DND-41 (cell line): ENCODE data around the gene PBLD.

Experiments
- ATAC-seq: fragments of 200-7000 bp; cut with Tn5 transposase; 3 replicates; pipeline ENCODE4 v1.9.1; 2021; ENCODE audit warnings: low read depth; ENCODE audit not compliant: insufficient read depth
- DNase-seq: peaks from one replicate; pipeline ENCODE4 v3.0.0-alpha.2; 2020
- H2AFZ ChIP-seq: 2 replicates; pipeline ENCODE4 v1.6.0; 2012; ENCODE audit warnings: low read depth, low read length
- H3K27ac ChIP-seq: 2 replicates; pipeline ENCODE4 v1.5.1; 2012; ENCODE audit warnings: low read length, inconsistent platforms
- H3K27me3 ChIP-seq: fragments of 200-600 bp; sonication (generic); 2 replicates; pipeline ENCODE4 v1.6.0; 2012; ENCODE audit warnings: low read length, mild to moderate bottlenecking, inconsistent platforms; ENCODE audit not compliant: insufficient read depth, poor library complexity
- H3K36me3 ChIP-seq: 2 replicates; pipeline ENCODE4 v1.5.1; 2012; ENCODE audit warnings: low read length, inconsistent platforms; ENCODE audit not compliant: insufficient read depth
- H3K4me1 ChIP-seq: 2 replicates; pipeline ENCODE4 v1.5.1; 2012; ENCODE audit warnings: mild to moderate bottlenecking, low read length; ENCODE audit not compliant: insufficient read depth
- H3K4me2 ChIP-seq: 2 replicates; pipeline ENCODE4 v1.6.0; 2012; ENCODE audit warnings: mild to moderate bottlenecking, moderate library complexity, low read length, inconsistent platforms; ENCODE audit not compliant: insufficient read depth
- H3K4me3 ChIP-seq, 2 experiments: fragments of 200-600 bp in 1 of 2; shearing (Covaris generic) in 1 of 2; 2 replicates each; pipeline ENCODE4 v1.5.1; 2012 to 2016; ENCODE audit warnings: inconsistent platforms in 2 of 2, low read length in 2 of 2, mild to moderate bottlenecking in 2 of 2, low read depth in 1 of 2, moderate library complexity in 1 of 2
- H3K79me2 ChIP-seq: 2 replicates; pipeline ENCODE4 v1.6.0; 2012; ENCODE audit warnings: low read length, inconsistent platforms; ENCODE audit not compliant: insufficient read depth
- H3K9ac ChIP-seq: 2 replicates; pipeline ENCODE4 v1.6.0; 2012; ENCODE audit warnings: low read depth, mild to moderate bottlenecking, inconsistent platforms, low read length, moderate library complexity
- H3K9me3 ChIP-seq: 2 replicates; pipeline ENCODE4 v1.5.1; 2012; ENCODE audit warnings: low read length, moderate library complexity, mild to moderate bottlenecking, inconsistent platforms; ENCODE audit not compliant: insufficient read depth, severe bottlenecking
- H4K20me1 ChIP-seq: 2 replicates; pipeline ENCODE4 v1.6.0; 2012; ENCODE audit warnings: low read length; ENCODE audit not compliant: insufficient read depth
- EZH2 ChIP-seq: IDR thresholded peaks from 3 replicates; pipeline ENCODE4 v1.6.1; 2012; ENCODE audit warnings: borderline replicate concordance, low read depth, mild to moderate bottlenecking, moderate library complexity, low read length, inconsistent platforms; ENCODE audit not compliant: severe bottlenecking
- TF ChIP-seq, protein P1 (sequence below): IDR thresholded peaks from 2 replicates; pipeline ENCODE4 v1.5.1; 2012; ENCODE audit warnings: borderline replicate concordance, low read length, moderate library complexity, mild to moderate bottlenecking; ENCODE audit not compliant: poor library complexity, severe bottlenecking; ENCODE audit errors: extremely low read depth

Gene PBLD

DNA sequence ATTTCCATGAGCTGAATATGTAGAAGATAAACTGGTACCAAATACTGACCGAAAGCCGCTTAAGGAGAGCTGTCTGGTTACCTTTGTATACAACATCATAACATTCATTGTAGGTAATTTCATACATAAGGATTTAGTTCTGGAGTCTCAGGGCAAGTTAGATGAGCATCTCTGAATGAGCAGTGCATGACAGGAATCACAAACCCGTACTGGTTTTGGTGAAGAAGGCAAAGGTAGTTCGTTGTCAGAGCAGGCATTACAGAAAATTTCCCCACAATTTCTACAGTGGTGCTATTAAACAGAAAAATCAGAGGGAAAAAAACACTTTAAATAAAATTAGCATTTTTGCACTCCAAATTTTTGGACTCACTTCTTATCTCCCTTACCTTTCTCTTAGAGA is 12.9 kb upstream of the PBLD start:
- H3K27ac ChIP-seq: no peak overlapping the region
- H3K4me3 ChIP-seq: no peak overlapping the region
- no peak for ATAC-seq
- no peak for DNase-seq
- no peak overlapping the region for H3K4me2 ChIP-seq
- TF ChIP-seq, protein P1, sequence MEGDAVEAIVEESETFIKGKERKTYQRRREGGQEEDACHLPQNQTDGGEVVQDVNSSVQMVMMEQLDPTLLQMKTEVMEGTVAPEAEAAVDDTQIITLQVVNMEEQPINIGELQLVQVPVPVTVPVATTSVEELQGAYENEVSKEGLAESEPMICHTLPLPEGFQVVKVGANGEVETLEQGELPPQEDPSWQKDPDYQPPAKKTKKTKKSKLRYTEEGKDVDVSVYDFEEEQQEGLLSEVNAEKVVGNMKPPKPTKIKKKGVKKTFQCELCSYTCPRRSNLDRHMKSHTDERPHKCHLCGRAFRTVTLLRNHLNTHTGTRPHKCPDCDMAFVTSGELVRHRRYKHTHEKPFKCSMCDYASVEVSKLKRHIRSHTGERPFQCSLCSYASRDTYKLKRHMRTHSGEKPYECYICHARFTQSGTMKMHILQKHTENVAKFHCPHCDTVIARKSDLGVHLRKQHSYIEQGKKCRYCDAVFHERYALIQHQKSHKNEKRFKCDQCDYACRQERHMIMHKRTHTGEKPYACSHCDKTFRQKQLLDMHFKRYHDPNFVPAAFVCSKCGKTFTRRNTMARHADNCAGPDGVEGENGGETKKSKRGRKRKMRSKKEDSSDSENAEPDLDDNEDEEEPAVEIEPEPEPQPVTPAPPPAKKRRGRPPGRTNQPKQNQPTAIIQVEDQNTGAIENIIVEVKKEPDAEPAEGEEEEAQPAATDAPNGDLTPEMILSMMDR: no peak
- TF ChIP-seq EZH2: no peak
- no peaks in the 10 kb centered on the region for H3K9me3 ChIP-seq
- no peaks in the 10 kb centered on the region for H3K27me3 ChIP-seq
- peaks cover 36% of the 10 kb centered on the region for H3K79me2 ChIP-seq
- peaks cover 24% of the 10 kb centered on the region; the same call in 1 of the 2 replicates for H4K20me1 ChIP-seq
- H3K36me3 ChIP-seq: peaks cover 56% of the 10 kb centered on the region
- H3K9ac ChIP-seq: no peak overlapping the region
- no peaks in the 10 kb centered on the region for H3K4me1 ChIP-seq
- no peak overlapping the region for H2AFZ ChIP-seq

DNA sequence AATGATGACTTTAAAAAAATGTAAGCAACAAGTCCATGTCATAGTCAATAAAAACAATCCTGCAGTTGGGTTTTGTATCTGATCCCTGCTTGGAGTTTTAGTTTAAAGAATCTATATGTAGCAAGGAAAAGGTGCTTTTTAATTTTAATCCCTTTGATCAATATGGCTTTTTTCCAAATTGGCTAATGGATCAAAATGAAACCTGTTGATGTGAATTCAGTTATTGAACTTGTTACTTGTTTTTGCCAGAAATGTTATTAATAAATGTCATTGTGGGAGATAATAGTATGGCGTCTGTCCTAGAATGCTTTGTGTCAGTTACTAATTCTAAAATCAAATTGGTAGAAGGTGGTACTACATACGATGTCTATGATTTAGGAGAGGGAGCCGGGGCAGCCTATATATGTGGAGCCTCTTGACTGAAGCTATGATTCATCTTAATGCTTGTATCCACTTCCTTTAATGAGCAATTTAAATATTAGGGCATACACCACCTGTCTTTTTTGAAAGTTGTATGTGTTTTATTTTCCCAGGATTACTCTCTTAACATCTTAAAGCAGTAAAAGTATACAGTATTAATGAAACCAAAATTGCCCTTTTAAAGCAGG is 10.3 kb upstream of the PBLD start:
- no peak overlapping the region for H3K27ac ChIP-seq
- H3K79me2 ChIP-seq: peaks cover 62% of the 10 kb centered on the region
- no peak overlapping the region for H2AFZ ChIP-seq
- H3K4me1 ChIP-seq: 0 out of 2 replicates have a peak, but pooled peaks cover 3% of the 10 kb centered on the region
- no peaks in the 10 kb centered on the region for H3K9me3 ChIP-seq
- no peak overlapping the region for H3K4me2 ChIP-seq
- H3K36me3 ChIP-seq: peaks cover 80% of the 10 kb centered on the region
- no peaks in the 10 kb centered on the region for H3K27me3 ChIP-seq
- H3K4me3 ChIP-seq: no peak overlapping the region
- TF ChIP-seq, protein P1: no peak
- TF ChIP-seq EZH2: no peak
- DNase-seq: no peak
- H3K9ac ChIP-seq: no peak overlapping the region
- H4K20me1 ChIP-seq: peaks cover 50% of the 10 kb centered on the region
- ATAC-seq: no peak

DNA sequence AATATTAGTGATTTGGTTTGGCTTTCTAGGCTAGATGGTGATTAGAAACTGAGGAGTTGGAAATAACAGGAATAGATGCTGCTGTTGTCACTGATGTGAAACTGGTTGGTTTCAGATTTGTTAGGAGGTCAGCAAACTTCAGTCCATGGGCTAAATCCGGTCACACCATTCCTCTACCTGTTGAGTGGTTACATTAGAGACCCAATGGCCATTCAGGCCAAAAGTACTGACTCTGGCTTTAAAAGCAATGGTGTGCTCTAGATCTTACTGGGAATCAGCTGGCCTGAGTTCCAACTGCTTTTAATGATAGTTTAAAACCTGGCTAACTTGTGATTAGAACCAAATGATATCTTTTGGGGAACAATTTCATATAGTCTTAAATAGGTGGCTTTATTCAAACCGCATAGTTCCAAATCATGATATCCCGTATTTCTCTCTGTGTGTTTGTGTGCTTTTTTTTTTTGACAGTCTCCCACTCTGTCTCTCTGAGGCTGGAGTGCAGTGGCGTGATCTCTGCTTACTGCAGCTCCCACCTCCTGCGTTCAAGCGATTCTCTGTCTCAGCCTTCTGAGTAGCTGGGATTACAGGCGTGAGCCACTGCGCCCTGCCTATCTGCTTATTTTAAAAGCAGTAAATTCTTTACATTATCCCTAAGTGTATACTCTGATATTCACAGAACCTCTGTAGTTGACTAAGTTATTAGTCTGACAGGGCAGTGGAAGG is 7.8 kb upstream of the PBLD start:
- peaks cover 100% of the 10 kb centered on the region for H3K36me3 ChIP-seq
- H3K27me3 ChIP-seq: no peaks in the 10 kb centered on the region
- TF ChIP-seq EZH2: no peak
- TF ChIP-seq, protein P1: no peak
- no peak overlapping the region for H3K27ac ChIP-seq
- peaks cover 74% of the 10 kb centered on the region for H4K20me1 ChIP-seq
- H3K4me1 ChIP-seq: peaks cover 24% of the 10 kb centered on the region
- H3K9ac ChIP-seq: no peak overlapping the region
- H3K79me2 ChIP-seq: peaks cover 87% of the 10 kb centered on the region
- DNase-seq: no peak
- H3K4me3 ChIP-seq: no peak overlapping the region
- ATAC-seq: no peak
- no peak overlapping the region for H2AFZ ChIP-seq
- no peaks in the 10 kb centered on the region for H3K9me3 ChIP-seq
- no peak overlapping the region for H3K4me2 ChIP-seq
